HepG2 (cell line): ENCODE measurements around the gene RAD18. TPM values are rescaled to one million over a fixed set of nuclear protein-coding genes. Genes with fewer than 3 reads are reported as not detected.

Source experiments
- ATAC-seq: fragments of 200-7000 bp; cut with Tn5 transposase; 3 replicates; pipeline ENCODE4 v1.9.1; 2020; ENCODE audit warnings: mild to moderate bottlenecking, moderate library complexity
- BruUV-seq: library from RNA; stranded (reverse); fragments of 400-500 nt; replicated peaks from 2 replicates; lab custom pipeline; 2021; lab: Mats Ljungman, UMichigan
- CTCF ChIA-PET: fragments of 300-600 bp; formaldehyde crosslinking; extraction: SDS; loops from one replicate; lab custom pipeline; 2021; ENCODE audit warnings: low total read pairs, inconsistent platforms, low intra/inter-chr PET ratio; lab: Yijun Ruan, JAX
- POLR2A ChIA-PET: fragments of 350-600 bp; sonication (Branson Sonifier 250); formaldehyde crosslinking; loops from one replicate; lab custom pipeline; 2020; ENCODE audit warnings: antibody characterized with exemption, inconsistent platforms; lab: Yijun Ruan, JAX
- DNase-seq: peaks from one replicate; pipeline ENCODE4 v3.0.0-alpha.2; 2015; ENCODE audit warnings: low spot score
- FAIRE-seq: peaks from 3 replicates; lab custom pipeline; 2011; peaks lifted over from hg19 to GRCh38; lab: Jason Lieb, UNC
- H2AFZ ChIP-seq: one replicate; pipeline ENCODE4 v1.6.1; 2011; ENCODE audit warnings: low read length, inconsistent platforms
- H3K27ac ChIP-seq: fragments of 300-600 bp; 3 replicates; pipeline ENCODE4 v1.8.0; 2011; ENCODE audit warnings: mixed run types, mild to moderate bottlenecking, mixed read lengths, low read length, inconsistent platforms; ENCODE audit not compliant: insufficient read depth; ENCODE audit errors: extremely low read length
- H3K27me3 ChIP-seq, 2 experiments: fragments of 200-600 bp in 1 of 2; 2 replicates in 1 of 2; 3 replicates in 1 of 2; pipeline versions ENCODE4 v1.6.0 to v1.8.0; 2011; ENCODE audit warnings: low read length in 2 of 2, mild to moderate bottlenecking in 2 of 2, moderate library complexity in 2 of 2, inconsistent platforms in 1 of 2; ENCODE audit not compliant: insufficient read depth in 2 of 2, control insufficient read depth in 1 of 2
- H3K36me3 ChIP-seq, 2 experiments: fragments of 200-600 bp in 1 of 2; replicated peaks in 1 of 2; 2 replicates in 1 of 2; 3 replicates in 1 of 2; pipeline versions ENCODE4 v1.5.1 to v1.8.0; 2011; ENCODE audit warnings: low read length in 2 of 2, inconsistent platforms in 1 of 2; ENCODE audit not compliant: insufficient read depth in 2 of 2, control insufficient read depth in 1 of 2
- H3K4me1 ChIP-seq: 2 replicates; pipeline ENCODE4 v1.5.1; 2012; ENCODE audit warnings: low read length, inconsistent platforms; ENCODE audit not compliant: insufficient read depth
- H3K4me2 ChIP-seq: 2 replicates; pipeline ENCODE4 v1.6.0; 2011; ENCODE audit warnings: low read depth, low read length, inconsistent platforms
- H3K4me3 ChIP-seq, 3 experiments: fragments of 200-600 bp in 1 of 3; sonication (generic), shearing (Covaris generic) in 1 of 3; replicated peaks in 1 of 3; 2 replicates each; pipeline ENCODE4 v1.5.1; 2011 to 2016; ENCODE audit warnings: low read length in 3 of 3, inconsistent platforms in 2 of 3, low read depth in 2 of 3, mild to moderate bottlenecking in 2 of 3, control low read depth in 1 of 3, mixed read lengths in 1 of 3; ENCODE audit not compliant: insufficient read depth in 1 of 3
- H3K79me2 ChIP-seq: one replicate; pipeline ENCODE4 v1.6.1; 2011; ENCODE audit warnings: low read length, inconsistent platforms; ENCODE audit not compliant: insufficient read depth
- H3K9ac ChIP-seq: 2 replicates; pipeline ENCODE4 v1.6.0; 2011; ENCODE audit warnings: mild to moderate bottlenecking, low read depth, low read length, inconsistent platforms; ENCODE audit not compliant: insufficient read depth
- H3K9me3 ChIP-seq: 2 replicates; pipeline ENCODE4 v1.5.1; 2012; ENCODE audit warnings: mild to moderate bottlenecking, low read length
- H4K20me1 ChIP-seq: 2 replicates; pipeline ENCODE4 v1.6.0; 2011; ENCODE audit warnings: inconsistent platforms, mild to moderate bottlenecking, low read length, moderate library complexity; ENCODE audit not compliant: insufficient read depth
- GLMP ChIP-seq: sonication (generic); formaldehyde crosslinking; IDR thresholded peaks from 2 replicates; pipeline ENCODE4 v1.9.0; 2021; ENCODE audit warnings: missing genetic modification reagents, mild to moderate bottlenecking, borderline replicate concordance
- PHB2 ChIP-seq: fragments of 450-650 bp; IDR thresholded peaks from 2 replicates; pipeline ENCODE4 v1.6.1; 2018; ENCODE audit not compliant: partially characterized antibody
- RFX3 ChIP-seq: IDR thresholded peaks from 2 replicates; pipeline ENCODE4 v1.6.1; 2016; ENCODE audit warnings: missing biosample characterization, missing genetic modification reagents
- SNAI1 ChIP-seq: sonication (generic); formaldehyde crosslinking; IDR thresholded peaks from 2 replicates; pipeline ENCODE4 v1.5.0; 2020; ENCODE audit warnings: mild to moderate bottlenecking, missing genetic modification reagents, borderline replicate concordance
- TARDBP ChIP-seq: sonication (generic); formaldehyde crosslinking; IDR thresholded peaks from 2 replicates; pipeline ENCODE4 v1.8.0; 2022; ENCODE audit warnings: mild to moderate bottlenecking, missing genetic modification reagents
- ZBTB7A ChIP-seq: sonication (generic); formaldehyde crosslinking; IDR thresholded peaks from 2 replicates; pipeline ENCODE4 v1.8.0; 2022; ENCODE audit warnings: mild to moderate bottlenecking, missing genetic modification reagents
- ZNF230 ChIP-seq: sonication (generic); formaldehyde crosslinking; IDR thresholded peaks from 2 replicates; pipeline ENCODE4 v1.4.0; 2020; ENCODE audit warnings: mild to moderate bottlenecking, missing genetic modification reagents
- ZNF263 ChIP-seq: sonication (generic); formaldehyde crosslinking; IDR thresholded peaks from 2 replicates; pipeline ENCODE4 v1.4.0; 2020; ENCODE audit warnings: missing genetic modification reagents
- ZNF367 ChIP-seq: sonication (generic); formaldehyde crosslinking; IDR thresholded peaks from 2 replicates; pipeline ENCODE4 v1.4.0; 2020; ENCODE audit warnings: missing genetic modification reagents, borderline replicate concordance
- ZNF704 ChIP-seq: sonication (generic); formaldehyde crosslinking; IDR thresholded peaks from 2 replicates; pipeline ENCODE4 v1.8.1; 2023; ENCODE audit warnings: mild to moderate bottlenecking, inconsistent platforms, moderate library complexity, missing genetic modification reagents, borderline replicate concordance
- ZNF841 ChIP-seq: sonication (generic); formaldehyde crosslinking; IDR thresholded peaks from 2 replicates; pipeline ENCODE4 v1.8.1; 2023; ENCODE audit warnings: missing genetic modification reagents, borderline replicate concordance
- WGBS: methylation state at CpG from one replicate; pipeline ENCODE4 v1.1.6; 2017; ENCODE audit warnings: low lambda C conversion rate; 5-methylcytosine and 5-hydroxymethylcytosine counted together
- in situ Hi-C: cut with HindIII; loops from 2 replicates; pipeline ENCODE4 v1.10.0; 2017; ENCODE audit warnings: low pct_unique_long_range_greater_than_20kb; ENCODE audit not compliant: extremely low pct_ligation_motif_present
- intact Hi-C: fragments of 100-400 bp; cut with micrococcal nuclease; formaldehyde crosslinking; loops from one replicate; pipeline ENCODE4 v1.10.0; 2022; ENCODE audit not compliant: unreplicated experiment
- polyA plus RNA-seq, 8 experiments: library from polyadenylated mRNA; depleted of rRNA in 3 of 8; stranded (reverse) in 7 of 8; unstranded in 1 of 8; fragments of >200 nt; fragmentation: Illumina TruSeq in 4 of 8; extraction: Trizol in 4 of 8; gene quantifications; 2 replicates each; pipeline versions ENCODE4 v1.2.1 to v1.2.3, GENCODE V29; 2011 to 2016; ENCODE audit warnings: low read depth in 4 of 8, missing spikeins in 1 of 8, mixed read lengths in 1 of 8; ENCODE audit not compliant: insufficient read depth in 1 of 8
- total RNA-seq, 5 experiments: library from RNA; depleted of rRNA; stranded (reverse); fragments of >200 nt; fragmentation: Illumina TruSeq; extraction: Trizol; gene quantifications; 2 replicates each; pipeline ENCODE4 v1.2.3, GENCODE V29; 2016; ENCODE audit warnings: low read depth in 1 of 5

RAD18 gene
- total and polyA plus RNA-seq, 2 of the 13 experiments (the other 11 are each of a cell fraction or from before 2014, with no cell fraction given), result 5.9 to 20.7 TPM

- TF ChIP-seq ZNF704 (CRISPR knock-in tag), result no peak
- TF ChIP-seq SNAI1, result no peak
Observed at GRCh38 chr3:8895829-8896228, 67.4 kb downstream of the RAD18 start (continued).

GRCh38 chr3:8893001-8893400 lies 70.3 kb downstream of the RAD18 start:
- 98% methylated on average over 5 of the region's 5 CpGs for WGBS
- no peaks in the 10 kb centered on the region for H3K9me3 ChIP-seq

More at GRCh38 chr3:8893001-8893400, 70.3 kb downstream of the RAD18 start:
- POLR2A ChIA-PET, result no interaction called here
- no peaks in the 10 kb centered on the region for H3K79me2 ChIP-seq
- no peaks in the 10 kb centered on the region for H3K27me3 ChIP-seq
- no peak for FAIRE-seq
- no peak overlapping the region for H3K9ac ChIP-seq
- no peaks in the 10 kb centered on the region for H4K20me1 ChIP-seq
- in situ Hi-C loops (no loop called here), intact Hi-C loops (no loop called here)
- no peak overlapping the region for H3K4me2 ChIP-seq
- H3K4me1 ChIP-seq, result no peaks in the 10 kb centered on the region
- no peak for DNase-seq
- ATAC-seq, result no peak
- TF ChIP-seq ZNF230 (CRISPR knock-in tag) (no peak), ZNF263 (no peak), ZNF367 (CRISPR knock-in tag) (no peak), PHB2 (no peak), GLMP (CRISPR knock-in tag) (no peak), RFX3 (no peak), TARDBP (CRISPR knock-in tag) (no peak), ZBTB7A (CRISPR knock-in tag) (no peak), ZNF841 (CRISPR knock-in tag) (no peak)
- H3K27ac ChIP-seq, result no peak overlapping the region
- BruUV-seq, result no TSS peak
- peaks cover 3 to 17% of the 10 kb centered on the region in 2 experiments; a peak in 3 of 5 replicates for H3K36me3 ChIP-seq
- CTCF ChIA-PET, result no interaction called here
- no peak overlapping the region for H2AFZ ChIP-seq
- H3K4me3 ChIP-seq, result no peak overlapping the region
